Esophagus (tissue), 2 donors: ENCODE measurements around the gene GOLPH3L. TPM values are rescaled to one million over a fixed set of nuclear protein-coding genes. Genes with fewer than 3 reads are reported as not detected.

Experiments
- H3K27ac ChIP-seq, 2 donors: one replicate each; pipeline ENCODE4 v1.5.1; 2013; ENCODE audit warnings: low read depth in 2 of 2, mild to moderate bottlenecking in 2 of 2, inconsistent platforms in 1 of 2, low read length in 1 of 2, moderate library complexity in 1 of 2
- H3K27me3 ChIP-seq, 2 donors: one replicate each; pipeline ENCODE4 v1.6.1; 2013; ENCODE audit warnings: low read length in 2 of 2, control low read depth in 1 of 2, mild to moderate bottlenecking in 1 of 2; ENCODE audit not compliant: insufficient read depth in 2 of 2, control insufficient read depth in 1 of 2
- H3K36me3 ChIP-seq, 2 donors: one replicate each; pipeline ENCODE4 v1.6.1; 2013; ENCODE audit warnings: low read length in 1 of 2; ENCODE audit not compliant: control insufficient read depth in 2 of 2, insufficient read depth in 2 of 2
- H3K4me1 ChIP-seq, 2 donors: one replicate each; pipeline ENCODE4 v1.6.1; 2013; ENCODE audit warnings: low read length in 1 of 2; ENCODE audit not compliant: control insufficient read depth in 2 of 2, insufficient read depth in 2 of 2
- H3K4me3 ChIP-seq, 2 donors: one replicate each; pipeline ENCODE4 v1.5.1; 2013; ENCODE audit warnings: low read length in 2 of 2, mild to moderate bottlenecking in 2 of 2, low read depth in 1 of 2, moderate library complexity in 1 of 2
- H3K9me3 ChIP-seq, 2 donors: one replicate each; pipeline ENCODE4 v1.6.1; 2013; ENCODE audit warnings: mild to moderate bottlenecking in 2 of 2, low read depth in 1 of 2, low read length in 1 of 2, moderate library complexity in 1 of 2; ENCODE audit not compliant: control insufficient read depth in 2 of 2, insufficient read depth in 1 of 2
- WGBS, 2 donors: extraction: QIAGEN DNeasy Blood & Tissue Kit; methylation state at CpG; one replicate each; pipeline ENCODE4 v1.1.7; 2013; 5-methylcytosine and 5-hydroxymethylcytosine counted together
- polyA plus RNA-seq, 2 donors: library from polyadenylated mRNA; stranded (reverse); fragments of 200-250 nt; gene quantifications; one replicate each; pipeline ENCODE4 v1.2.3, GENCODE V29; 2013
- donor health status: healthy with polysubstance abuse.
- donor health status: Bipolar disorder and iron deficiency.

Gene GOLPH3L
- polyA plus RNA-seq, 2 donors, result 20.3 to 27.0 TPM

- H3K27me3 ChIP-seq, result no peaks in the 10 kb centered on the region
- H3K4me3 ChIP-seq, result no peak overlapping the region
- peaks cover 5 to 12% of the 10 kb centered on the region in 2 donors for H3K36me3 ChIP-seq
- H3K4me1 ChIP-seq, result peaks cover 2 to 8% of the 10 kb centered on the region in 2 donors
- H3K9me3 ChIP-seq, result no peaks in the 10 kb centered on the region
- WGBS, 2 donors, result 42 to 57% methylated on average over 8 of the region's 8 CpGs
- H3K27ac ChIP-seq, result peak overlapping the region; percentile 42 to 79
Observed at GRCh38 chr1:150621497-150622302, 75.3 kb downstream of the GOLPH3L start.

- Histone ChIP-seq H3K4me3 (no peak overlapping the region), H3K27me3 (no peaks in the 10 kb centered on the region), H3K9me3 (no peaks in the 10 kb centered on the region), H3K27ac (peak overlapping the region; percentile 58 to 73), H3K4me1 (peaks cover 2 to 8% of the 10 kb centered on the region in 2 donors), H3K36me3 (peaks cover 2 to 12% of the 10 kb centered on the region in 2 donors)
- WGBS, 2 donors, result 96 to 100% methylated on average over 2 of the region's 2 CpGs
Observed at GRCh38 chr1:150620919-150621318, 76.0 kb downstream of the GOLPH3L start.

- 24 to 29% methylated on average over 4 of the region's 4 CpGs for WGBS, 2 donors
- Histone ChIP-seq H3K9me3 (no peaks in the 10 kb centered on the region), H3K36me3 (peaks cover 2 to 5% of the 10 kb centered on the region in 2 donors), H3K4me3 (no peak overlapping the region), H3K27me3 (no peaks in the 10 kb centered on the region), H3K27ac (peak overlapping the region; percentile 46 to 58), H3K4me1 (peaks cover 2 to 6% of the 10 kb centered on the region in 2 donors)
Observed at GRCh38 chr1:150619576-150620509, 77.1 kb downstream of the GOLPH3L start.

GRCh38 chr1:150615346-150616201 lies 81.4 kb downstream of the GOLPH3L start:
- no peaks in the 10 kb centered on the region for H3K9me3 ChIP-seq
- no peaks in the 10 kb centered on the region for H3K36me3 ChIP-seq
- WGBS, 2 donors, result 86 to 88% methylated on average over 12 of the region's 12 CpGs
- peaks cover 0 to 2% of the 10 kb centered on the region in 2 donors for H3K4me1 ChIP-seq
- H3K27ac ChIP-seq, result peak overlapping the region in 1 of 2 donors; percentile 29
- no peak overlapping the region for H3K4me3 ChIP-seq
- H3K27me3 ChIP-seq, result no peaks in the 10 kb centered on the region

DNA sequence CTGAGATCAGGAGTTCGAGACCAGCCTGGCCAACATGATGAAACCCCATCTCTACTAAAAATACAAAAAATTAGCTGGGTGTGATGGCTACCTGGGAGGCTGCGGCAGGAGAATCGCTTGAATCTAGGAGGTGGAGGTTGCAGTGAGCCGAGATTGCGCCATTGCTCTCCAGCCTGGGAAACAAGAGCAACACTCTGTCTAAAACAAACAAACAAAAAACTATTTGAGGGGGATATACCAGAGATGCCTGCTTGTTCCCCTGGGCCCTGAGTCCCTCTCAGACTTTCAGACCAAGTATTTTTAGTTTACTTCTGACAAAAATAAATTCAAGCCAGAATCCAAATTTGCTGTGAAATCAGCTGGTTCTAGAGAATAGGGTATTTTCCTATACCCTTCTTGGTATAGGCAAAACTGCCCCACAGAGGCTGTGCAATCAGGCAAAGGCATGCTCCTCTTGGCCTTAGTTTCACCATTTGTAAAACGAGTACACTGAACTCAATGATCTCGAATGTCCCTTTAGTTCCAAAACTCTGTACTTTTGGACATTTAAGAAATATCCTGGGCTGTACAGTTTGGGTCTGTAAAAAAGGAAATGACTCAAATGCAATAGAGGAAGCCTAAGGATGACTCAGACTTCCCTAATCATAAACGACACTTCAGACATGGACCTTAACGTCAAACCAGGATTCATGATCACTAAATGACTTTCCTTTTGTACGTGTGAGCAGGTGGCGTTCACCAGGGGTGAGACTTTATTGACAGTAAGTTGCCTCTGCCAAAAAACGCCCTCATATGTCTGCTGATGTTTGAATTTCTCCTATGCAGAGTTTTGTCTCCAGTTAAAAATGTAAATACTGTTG lies 83.7 kb downstream of the GOLPH3L start:
- Histone ChIP-seq H3K27ac (peak overlapping the region; percentile 62 to 77), H3K4me1 (peaks cover 0 to 2% of the 10 kb centered on the region in 2 donors), H3K9me3 (no peaks in the 10 kb centered on the region), H3K36me3 (no peaks in the 10 kb centered on the region), H3K4me3 (no peak overlapping the region), H3K27me3 (no peaks in the 10 kb centered on the region)
- WGBS, 2 donors, result 42 to 43% methylated on average over 12 of the region's 12 CpGs

- no peaks in the 10 kb centered on the region for H3K27me3 ChIP-seq
- H3K36me3 ChIP-seq, result no peaks in the 10 kb centered on the region
- 88 to 96% methylated on average over 3 of the region's 3 CpGs for WGBS, 2 donors
- no peaks in the 10 kb centered on the region for H3K9me3 ChIP-seq
- peak overlapping the region; percentile 60 to 92 for H3K27ac ChIP-seq
- H3K4me3 ChIP-seq, result no peak overlapping the region
- peaks cover 0 to 2% of the 10 kb centered on the region in 2 donors for H3K4me1 ChIP-seq
Observed at GRCh38 chr1:150612014-150612345, 85.0 kb downstream of the GOLPH3L start.

DNA sequence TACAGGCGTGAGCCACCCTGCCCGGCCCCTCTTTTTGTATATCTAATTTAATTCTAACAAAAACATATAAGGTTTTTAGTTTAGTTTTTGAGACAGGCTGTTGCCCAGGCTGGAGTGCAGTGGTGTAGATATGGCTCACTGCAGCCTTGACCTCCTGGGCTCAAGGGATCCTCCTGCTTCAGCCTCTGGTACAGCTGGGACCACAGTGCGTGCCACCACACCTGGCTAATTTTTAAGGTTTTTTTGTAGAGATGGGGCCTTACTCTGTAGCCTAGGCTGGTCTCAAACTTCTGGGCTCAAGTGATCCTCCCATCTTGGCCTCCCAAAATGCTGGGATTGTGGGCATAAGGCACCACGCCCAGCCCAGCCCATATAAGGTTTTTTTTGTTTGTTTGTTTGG lies 86.4 kb downstream of the GOLPH3L start:
- peak overlapping the region; percentile 50 to 60 for H3K27ac ChIP-seq
- no peaks in the 10 kb centered on the region for H3K9me3 ChIP-seq
- 92 to 95% methylated on average over 4 of the region's 4 CpGs for WGBS, 2 donors
- H3K27me3 ChIP-seq, result no peaks in the 10 kb centered on the region
- peaks cover 0 to 2% of the 10 kb centered on the region in 2 donors for H3K4me1 ChIP-seq
- H3K36me3 ChIP-seq, result no peaks in the 10 kb centered on the region
- no peak overlapping the region for H3K4me3 ChIP-seq

DNA sequence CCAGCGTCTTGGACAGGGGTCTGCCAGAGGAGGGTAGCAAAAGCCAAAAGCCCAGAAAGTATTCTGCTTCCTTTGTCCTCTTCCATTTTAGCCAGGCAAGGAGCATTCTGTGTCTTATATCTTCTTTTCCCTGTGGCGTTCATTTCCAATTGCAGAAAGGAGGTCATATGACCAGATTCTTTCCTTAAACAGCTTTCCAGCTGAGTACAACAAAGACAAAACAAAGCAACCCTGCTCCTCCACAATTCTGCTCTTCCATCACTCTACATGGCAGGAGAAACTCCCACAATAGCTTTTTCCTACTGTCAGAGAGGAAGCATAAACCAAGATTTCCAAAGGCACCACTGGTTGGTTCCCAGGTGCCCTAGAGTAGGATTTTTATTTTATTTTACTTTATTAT lies 87.2 kb downstream of the GOLPH3L start:
- no peaks in the 10 kb centered on the region for H3K27me3 ChIP-seq
- WGBS, 2 donors, result 49 to 59% methylated on average over 2 of the region's 2 CpGs
- H3K9me3 ChIP-seq, result no peaks in the 10 kb centered on the region
- H3K4me1 ChIP-seq, result peaks cover 0 to 2% of the 10 kb centered on the region in 2 donors
- H3K27ac ChIP-seq, result peak overlapping the region; percentile 50 to 51
- H3K4me3 ChIP-seq, result no peak overlapping the region
- H3K36me3 ChIP-seq, result no peaks in the 10 kb centered on the region
